ENCODE data around the gene VCY.
"Not testable (repeated sequence)": the region's sequence is repeated elsewhere in the genome, so short reads cannot be mapped to it uniquely, and the experiment has no call there.

VCY gene

DNA sequence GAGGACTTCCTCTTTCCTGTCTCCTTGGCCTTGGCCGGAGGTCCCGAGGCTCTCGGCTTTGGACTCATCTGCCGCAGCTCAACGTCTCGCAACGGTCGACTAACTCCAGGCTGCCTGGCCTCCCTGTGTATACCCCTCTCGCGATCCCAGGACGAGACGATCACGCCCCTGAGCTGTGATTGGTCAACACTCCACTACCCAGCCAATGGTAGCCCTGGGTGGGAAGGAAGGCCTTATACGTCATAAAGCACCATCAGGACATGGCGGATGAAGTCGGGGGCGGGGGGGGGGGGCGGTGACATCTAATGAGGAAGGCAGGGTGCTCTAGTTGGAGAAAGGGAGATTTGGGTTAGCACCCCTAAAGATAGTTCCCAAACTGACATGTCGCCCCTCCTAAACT, at the start of gene VCY:
TSS of gene VCY (minus strand) at position 101 of the 400 bp plus-strand sequence. CDS start at position 68, 33 bp downstream.
- not testable (repeated sequence) for DNase-seq

- DNase-seq: not testable (repeated sequence)
Measured at GRCh38 chrY:14030395-14030794, 44.1 kb upstream of the VCY start.

GRCh38 chrY:14011916-14012315, 25.6 kb upstream of the VCY start:
- DNase-seq: not testable (repeated sequence)

DNA sequence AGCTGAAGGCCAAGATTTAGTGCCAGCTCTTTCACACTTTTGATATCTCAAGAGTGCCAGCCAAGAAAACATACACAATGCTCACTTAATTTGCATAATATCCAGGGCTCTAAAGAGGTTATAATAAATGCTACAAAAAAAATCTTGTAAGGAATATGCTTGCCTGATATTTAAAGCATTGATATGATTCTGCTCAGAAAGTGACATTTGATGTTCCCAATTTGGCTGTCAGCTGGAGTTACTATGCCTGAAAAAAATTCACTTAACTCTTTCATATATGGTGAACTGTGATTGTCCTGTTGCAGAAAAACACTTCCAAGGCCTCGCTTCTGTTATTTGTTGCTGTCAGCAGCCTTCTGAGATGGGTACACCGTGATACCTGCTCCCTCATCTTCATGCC, 43.9 kb downstream of the VCY start:
- DNase-seq: not testable (repeated sequence)
